Testis (tissue), 2 donors: ENCODE results near the gene ZNF718.

Experiments
- CTCF ChIP-seq, 3 experiments: fragments of 450-650 bp in 2 of 3; fragments of 200-600 bp in 1 of 3; sonication (generic) in 1 of 3; IDR thresholded peaks; one replicate each; pipeline ENCODE4 v1.5.1; 2016 to 2019; ENCODE audit warnings: antibody characterized with exemption in 3 of 3, mild to moderate bottlenecking in 2 of 3, moderate library complexity in 1 of 3
- POLR2A ChIP-seq: fragments of 450-650 bp; IDR thresholded peaks from one replicate; pipeline ENCODE4 v1.6.1; 2017; ENCODE audit warnings: antibody characterized with exemption, mild to moderate bottlenecking, moderate library complexity

- TF ChIP-seq POLR2A: no peak
- no peak for TF ChIP-seq CTCF (IDR thresholded peaks at IDR 0.05)
Observed at GRCh38 chr4:176995-177394, 52.7 kb downstream of the ZNF718 start.
